Skeletal muscle satellite cell (primary cell): Measurements from ENCODE around the gene STIM2.
"Not testable (repeated sequence)": the region's sequence is repeated elsewhere in the genome, so short reads cannot be mapped to it uniquely, and the experiment has no call there.

ENCODE experiments used
- H3K27me3 ChIP-seq: 2 replicates; pipeline ENCODE4 v1.7.0; 2013; ENCODE audit warnings: low read length; ENCODE audit not compliant: control insufficient read depth, insufficient read depth
- H3K36me3 ChIP-seq: 2 replicates; pipeline ENCODE4 v1.7.0; 2013; ENCODE audit warnings: mild to moderate bottlenecking, control low read depth, low read length; ENCODE audit not compliant: insufficient read depth
- H3K4me1 ChIP-seq: 2 replicates; pipeline ENCODE4 v1.7.0; 2013; ENCODE audit warnings: low read length; ENCODE audit not compliant: control insufficient read depth, insufficient read depth
- H3K4me2 ChIP-seq: 2 replicates; pipeline ENCODE4 v1.7.0; 2013; ENCODE audit warnings: mild to moderate bottlenecking, low read length
- H3K4me3 ChIP-seq: 2 replicates; pipeline ENCODE4 v1.7.0; 2013; ENCODE audit warnings: low read length
- H3K9ac ChIP-seq: 2 replicates; pipeline ENCODE4 v1.7.0; 2013; ENCODE audit warnings: mild to moderate bottlenecking, low read depth, low read length, moderate library complexity
- H3K9me3 ChIP-seq: replicated peaks from 2 replicates; pipeline ENCODE4 v1.7.0; 2013; ENCODE audit warnings: mild to moderate bottlenecking, control low read depth, low read length

Gene STIM2

DNA sequence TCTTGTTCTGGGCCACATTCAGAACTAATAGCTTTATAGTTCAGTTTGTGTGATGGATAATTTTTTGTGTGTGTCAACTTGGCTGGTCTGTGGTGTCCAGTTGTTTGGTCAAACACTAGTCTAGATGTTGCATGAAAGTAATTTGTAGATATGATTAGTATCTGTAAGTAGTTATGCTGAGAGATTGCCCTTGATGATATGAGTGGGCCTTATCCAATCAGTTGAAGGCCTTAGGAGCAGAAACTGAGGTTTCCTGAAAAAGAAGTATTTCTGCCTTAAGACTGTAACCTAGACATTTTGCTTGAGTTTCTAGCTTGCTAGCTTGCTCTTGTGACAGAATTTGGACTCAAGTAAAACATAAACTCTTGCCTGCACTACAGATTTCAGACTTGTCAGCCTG is 30.4 kb downstream of the STIM2 start:
- H3K4me2 ChIP-seq = no peak overlapping the region
- no peak overlapping the region for H3K4me3 ChIP-seq
- H3K4me1 ChIP-seq = peaks cover 8% of the 10 kb centered on the region
- H3K9me3 ChIP-seq = no peaks in the 10 kb centered on the region
- no peaks in the 10 kb centered on the region for H3K36me3 ChIP-seq
- H3K27me3 ChIP-seq = no peaks in the 10 kb centered on the region
- H3K9ac ChIP-seq = no peak overlapping the region

DNA sequence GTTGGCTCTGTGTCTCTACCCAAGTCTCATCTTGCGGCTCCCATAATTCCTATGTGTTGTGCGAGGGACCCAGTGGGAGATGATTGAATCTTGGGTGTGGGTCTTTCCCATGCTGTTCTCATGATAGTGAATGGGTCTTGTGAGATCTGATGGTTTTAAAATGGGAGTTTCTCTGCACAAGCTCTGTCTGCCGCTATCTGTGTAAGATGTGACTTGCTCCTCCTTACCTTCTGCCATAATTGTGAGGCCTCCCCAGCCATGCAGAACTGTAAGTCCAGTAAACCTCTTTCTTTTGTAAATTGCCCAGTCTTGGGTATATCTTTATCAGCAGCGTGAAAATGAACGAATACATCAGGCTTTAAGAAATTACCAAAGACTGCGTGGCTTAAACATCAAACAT is 31.2 kb downstream of the STIM2 start:
- Histone ChIP-seq H3K9me3 (no peaks in the 10 kb centered on the region), H3K27me3 (no peaks in the 10 kb centered on the region), H3K9ac (no peak overlapping the region), H3K4me2 (no peak overlapping the region), H3K4me1 (peaks cover 16% of the 10 kb centered on the region), H3K4me3 (no peak overlapping the region), H3K36me3 (no peaks in the 10 kb centered on the region)

DNA sequence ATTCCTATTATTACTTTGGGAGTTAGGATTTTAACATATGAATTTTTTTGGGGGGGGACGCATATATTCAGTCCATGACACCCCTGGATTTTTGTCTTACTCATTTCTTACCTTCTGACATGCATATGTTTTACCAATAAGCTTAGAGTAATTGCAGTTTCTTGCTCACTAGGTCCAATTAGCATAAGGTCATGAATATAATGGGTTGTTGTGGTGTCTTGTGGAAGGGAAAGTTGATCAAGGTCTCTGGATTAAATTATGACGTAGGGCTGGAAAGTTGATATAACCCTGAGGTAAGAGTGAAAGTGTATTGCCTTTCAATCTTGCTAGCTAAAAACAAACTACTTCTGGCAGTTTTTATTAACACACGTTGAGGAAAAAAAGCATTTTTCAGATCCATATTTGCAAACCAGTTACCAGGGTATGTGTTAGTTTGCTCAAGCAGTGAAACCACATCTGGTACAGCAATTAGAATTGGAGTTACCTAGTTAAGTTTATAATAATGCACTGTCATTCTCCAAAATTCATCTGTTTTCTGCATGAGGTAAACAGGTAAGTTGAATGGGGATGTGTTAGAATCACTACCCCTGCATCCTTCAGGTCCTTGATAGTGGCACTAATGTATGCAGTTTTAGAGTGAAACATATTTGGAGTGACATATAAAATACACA is 32.0 kb downstream of the STIM2 start:
- H3K27me3 ChIP-seq = no peaks in the 10 kb centered on the region
- H3K9me3 ChIP-seq = no peaks in the 10 kb centered on the region
- H3K36me3 ChIP-seq = no peaks in the 10 kb centered on the region
- H3K9ac ChIP-seq = no peak overlapping the region
- no peak overlapping the region for H3K4me3 ChIP-seq
- H3K4me1 ChIP-seq = peaks cover 19% of the 10 kb centered on the region
- no peak overlapping the region for H3K4me2 ChIP-seq

GRCh38 chr4:26893491-26893890 is 32.9 kb downstream of the STIM2 start:
- H3K4me3 ChIP-seq = no peak overlapping the region
- peak overlapping the region; percentile 6 for H3K4me2 ChIP-seq
- H3K9me3 ChIP-seq = no peaks in the 10 kb centered on the region
- no peaks in the 10 kb centered on the region for H3K27me3 ChIP-seq
- H3K9ac ChIP-seq = no peak overlapping the region
- peaks cover 19% of the 10 kb centered on the region for H3K4me1 ChIP-seq
- no peaks in the 10 kb centered on the region for H3K36me3 ChIP-seq

DNA sequence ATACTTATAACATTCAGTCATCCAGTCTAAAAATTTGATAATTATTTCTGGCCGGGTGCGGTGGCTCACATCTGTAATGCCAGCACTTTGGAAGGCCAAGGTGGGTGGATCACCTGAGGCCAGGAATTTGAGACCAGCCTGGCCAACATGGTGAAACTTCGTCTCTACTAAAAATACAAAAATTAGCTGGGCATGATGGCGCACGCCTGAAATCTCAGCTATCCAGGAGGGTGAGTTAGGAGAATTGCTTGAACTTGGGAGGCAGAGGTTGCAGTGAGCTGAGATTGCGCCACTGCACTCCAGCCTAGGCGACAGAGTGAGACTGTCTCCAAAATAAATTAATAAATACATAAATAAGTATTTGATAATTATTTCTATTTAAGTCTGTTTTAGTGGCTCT is 34.2 kb downstream of the STIM2 start:
- H3K27me3 ChIP-seq, H3K9me3 ChIP-seq, H3K4me2 ChIP-seq, H3K4me3 ChIP-seq, H3K9ac ChIP-seq, H3K36me3 ChIP-seq: not testable (repeated sequence)
- peaks cover 19% of the 10 kb centered on the region for H3K4me1 ChIP-seq

DNA sequence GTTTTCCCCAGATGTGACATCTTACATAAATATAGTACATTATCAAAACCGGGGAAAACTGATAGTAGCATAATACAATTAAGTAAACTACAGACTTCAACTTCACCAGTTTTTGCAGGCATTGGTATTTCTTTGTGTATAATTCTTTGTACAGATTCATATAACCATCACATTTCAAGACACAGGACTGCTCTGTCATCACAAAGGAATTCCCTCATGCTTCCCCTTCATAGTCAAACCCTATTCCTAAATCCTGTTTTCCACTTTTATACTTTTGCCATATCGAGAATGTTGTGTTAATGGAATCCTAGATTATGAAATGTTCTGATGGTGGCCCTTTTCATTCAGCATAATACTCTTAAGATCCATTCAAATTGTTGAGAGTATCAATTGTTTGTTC is 36.0 kb downstream of the STIM2 start:
- Histone ChIP-seq H3K4me1 (peaks cover 19% of the 10 kb centered on the region), H3K9ac (no peak overlapping the region), H3K27me3 (no peaks in the 10 kb centered on the region), H3K4me2 (no peak overlapping the region), H3K36me3 (no peaks in the 10 kb centered on the region), H3K9me3 (no peaks in the 10 kb centered on the region), H3K4me3 (no peak overlapping the region)

DNA sequence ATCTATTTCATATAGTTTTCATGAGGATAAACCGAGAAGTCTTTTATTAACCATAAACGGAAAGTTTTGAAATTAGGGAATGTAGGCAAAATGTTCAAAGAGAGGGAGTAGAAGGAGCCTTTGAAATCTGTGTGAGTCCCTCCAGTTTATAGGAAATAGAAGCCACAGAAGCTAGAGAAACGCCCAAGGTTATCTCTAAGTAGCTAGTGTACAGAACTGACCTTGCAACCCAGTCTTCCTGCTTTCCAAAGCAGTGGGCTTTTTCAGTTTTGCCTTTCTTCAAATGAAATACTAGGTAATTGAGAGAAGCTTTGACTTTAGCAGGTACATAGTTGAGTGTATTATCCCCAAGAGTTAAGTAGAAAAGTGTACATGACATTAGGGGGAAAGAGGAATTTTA is 39.4 kb downstream of the STIM2 start:
- H3K4me3 ChIP-seq = no peak overlapping the region
- H3K4me2 ChIP-seq = no peak overlapping the region
- no peaks in the 10 kb centered on the region for H3K36me3 ChIP-seq
- H3K9ac ChIP-seq = no peak overlapping the region
- no peaks in the 10 kb centered on the region for H3K9me3 ChIP-seq
- H3K27me3 ChIP-seq = no peaks in the 10 kb centered on the region
- H3K4me1 ChIP-seq = peaks cover 10% of the 10 kb centered on the region

- H3K4me1 ChIP-seq = peaks cover 10% of the 10 kb centered on the region
- H3K4me2 ChIP-seq = no peak overlapping the region
- no peaks in the 10 kb centered on the region for H3K27me3 ChIP-seq
- no peak overlapping the region for H3K9ac ChIP-seq
- no peaks in the 10 kb centered on the region for H3K9me3 ChIP-seq
- H3K36me3 ChIP-seq = no peaks in the 10 kb centered on the region
- H3K4me3 ChIP-seq = no peak overlapping the region
Measured at GRCh38 chr4:26900765-26901164, 40.1 kb downstream of the STIM2 start.

DNA sequence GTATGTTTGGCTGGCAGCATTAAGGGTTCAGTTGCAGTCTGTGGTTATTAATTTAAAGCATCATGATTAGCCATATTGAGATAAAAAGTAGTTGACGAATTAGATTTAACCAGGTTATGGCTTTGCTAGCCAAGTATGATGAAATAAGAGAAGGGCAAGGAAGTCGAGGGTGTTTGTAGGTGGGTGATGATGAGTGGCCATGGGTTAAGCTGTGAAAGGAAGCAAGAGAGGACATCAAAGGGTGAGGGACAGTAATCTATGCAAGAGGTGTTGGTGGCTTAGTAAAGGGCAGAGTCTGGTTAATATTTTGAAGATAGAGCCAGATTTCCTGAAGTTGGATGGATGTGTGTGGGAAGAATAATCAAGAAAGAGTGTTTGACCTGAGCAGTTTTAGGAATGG is 44.5 kb downstream of the STIM2 start:
- no peak overlapping the region for H3K4me2 ChIP-seq
- H3K4me3 ChIP-seq = no peak overlapping the region
- H3K9ac ChIP-seq = no peak overlapping the region
- H3K27me3 ChIP-seq = no peaks in the 10 kb centered on the region
- no peaks in the 10 kb centered on the region for H3K4me1 ChIP-seq
- H3K36me3 ChIP-seq = no peaks in the 10 kb centered on the region
- no peaks in the 10 kb centered on the region for H3K9me3 ChIP-seq

- H3K9me3 ChIP-seq = no peaks in the 10 kb centered on the region
- H3K27me3 ChIP-seq = no peaks in the 10 kb centered on the region
- H3K4me1 ChIP-seq = peaks cover 3% of the 10 kb centered on the region
- H3K36me3 ChIP-seq = no peaks in the 10 kb centered on the region
- H3K9ac ChIP-seq = no peak overlapping the region
- no peak overlapping the region for H3K4me3 ChIP-seq
- no peak overlapping the region for H3K4me2 ChIP-seq
Measured at GRCh38 chr4:26907731-26908599, 47.3 kb downstream of the STIM2 start.

GRCh38 chr4:26909369-26909768 is 48.7 kb downstream of the STIM2 start:
- Histone ChIP-seq H3K27me3 (no peaks in the 10 kb centered on the region), H3K4me1 (peaks cover 3% of the 10 kb centered on the region), H3K9me3 (no peaks in the 10 kb centered on the region), H3K4me2 (no peak overlapping the region), H3K4me3 (no peak overlapping the region), H3K36me3 (no peaks in the 10 kb centered on the region), H3K9ac (no peak overlapping the region)

DNA sequence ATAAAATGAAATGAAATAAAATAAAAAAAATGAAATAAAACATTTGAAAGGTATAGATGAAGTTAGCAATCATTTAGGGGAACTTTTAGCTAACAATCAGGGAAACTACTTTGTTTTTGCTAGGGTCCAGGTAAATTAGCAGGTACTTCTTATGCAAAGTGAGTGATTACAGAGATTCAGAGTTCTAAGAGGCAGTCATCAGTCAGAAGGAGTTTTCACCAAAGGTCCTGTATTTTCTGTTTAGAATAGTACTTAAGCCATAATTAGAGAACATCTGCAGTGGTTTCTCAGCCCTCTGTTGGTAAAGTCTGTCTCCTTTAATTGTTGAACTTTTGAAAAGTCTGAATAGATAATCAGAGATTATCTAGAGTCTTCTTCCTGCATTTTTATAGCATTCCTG is 50.6 kb downstream of the STIM2 start:
- H3K36me3 ChIP-seq = no peaks in the 10 kb centered on the region
- no peaks in the 10 kb centered on the region for H3K9me3 ChIP-seq
- no peaks in the 10 kb centered on the region for H3K27me3 ChIP-seq
- no peak overlapping the region for H3K9ac ChIP-seq
- no peak overlapping the region for H3K4me3 ChIP-seq
- H3K4me2 ChIP-seq = no peak overlapping the region
- peaks cover 3% of the 10 kb centered on the region for H3K4me1 ChIP-seq
